Measurements from ENCODE around the gene AUH. TPM values are rescaled to one million over a fixed set of nuclear protein-coding genes. Genes with fewer than 3 reads are reported as not detected.

Gene AUH
- total RNA-seq, 4 donors from 2014 or later = 26.0 to 61.0 (median 31.0) TPM

DNA sequence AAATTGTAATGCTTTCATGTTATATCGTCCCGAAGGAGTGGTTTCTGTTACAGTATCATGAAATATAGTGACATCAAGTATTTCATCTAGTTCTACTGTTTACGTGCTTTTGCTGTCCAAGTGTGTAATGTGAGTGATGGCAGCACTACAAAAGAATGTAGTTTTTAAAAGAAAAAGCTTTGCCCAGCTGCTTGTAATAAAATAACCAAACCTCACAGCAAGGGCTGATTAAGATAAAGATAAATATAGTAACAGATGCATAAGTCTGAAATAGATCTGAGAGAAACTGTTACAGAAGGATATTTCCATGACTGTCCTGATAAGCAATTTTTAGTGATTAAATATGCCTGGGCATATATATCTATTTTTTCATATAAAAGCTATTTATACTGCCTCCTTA, 106.4 kb downstream of the AUH start:
- 54% methylated on average over 3 of the region's 3 CpGs for WGBS
- H3K9me3 ChIP-seq = no peaks in the 10 kb centered on the region
- H3K27me3 ChIP-seq = no peaks in the 10 kb centered on the region
- no peak overlapping the region for H3K4me3 ChIP-seq
- TF ChIP-seq POLR2A (IDR thresholded peaks at IDR 0.05) (no peak), EP300 (IDR thresholded peaks at IDR 0.05) (no peak), POLR2AphosphoS5 (IDR thresholded peaks at IDR 0.05) (no peak)
- TF ChIP-seq, protein P1, sequence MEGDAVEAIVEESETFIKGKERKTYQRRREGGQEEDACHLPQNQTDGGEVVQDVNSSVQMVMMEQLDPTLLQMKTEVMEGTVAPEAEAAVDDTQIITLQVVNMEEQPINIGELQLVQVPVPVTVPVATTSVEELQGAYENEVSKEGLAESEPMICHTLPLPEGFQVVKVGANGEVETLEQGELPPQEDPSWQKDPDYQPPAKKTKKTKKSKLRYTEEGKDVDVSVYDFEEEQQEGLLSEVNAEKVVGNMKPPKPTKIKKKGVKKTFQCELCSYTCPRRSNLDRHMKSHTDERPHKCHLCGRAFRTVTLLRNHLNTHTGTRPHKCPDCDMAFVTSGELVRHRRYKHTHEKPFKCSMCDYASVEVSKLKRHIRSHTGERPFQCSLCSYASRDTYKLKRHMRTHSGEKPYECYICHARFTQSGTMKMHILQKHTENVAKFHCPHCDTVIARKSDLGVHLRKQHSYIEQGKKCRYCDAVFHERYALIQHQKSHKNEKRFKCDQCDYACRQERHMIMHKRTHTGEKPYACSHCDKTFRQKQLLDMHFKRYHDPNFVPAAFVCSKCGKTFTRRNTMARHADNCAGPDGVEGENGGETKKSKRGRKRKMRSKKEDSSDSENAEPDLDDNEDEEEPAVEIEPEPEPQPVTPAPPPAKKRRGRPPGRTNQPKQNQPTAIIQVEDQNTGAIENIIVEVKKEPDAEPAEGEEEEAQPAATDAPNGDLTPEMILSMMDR (IDR thresholded peaks at IDR 0.05) = no peak
- no peak for DNase-seq (ENCODE audit: low spot score in 2 of 2)
- no peaks in the 10 kb centered on the region for H3K4me1 ChIP-seq
- no peak overlapping the region for H3K27ac ChIP-seq
- no peaks in the 10 kb centered on the region for H3K36me3 ChIP-seq

DNA sequence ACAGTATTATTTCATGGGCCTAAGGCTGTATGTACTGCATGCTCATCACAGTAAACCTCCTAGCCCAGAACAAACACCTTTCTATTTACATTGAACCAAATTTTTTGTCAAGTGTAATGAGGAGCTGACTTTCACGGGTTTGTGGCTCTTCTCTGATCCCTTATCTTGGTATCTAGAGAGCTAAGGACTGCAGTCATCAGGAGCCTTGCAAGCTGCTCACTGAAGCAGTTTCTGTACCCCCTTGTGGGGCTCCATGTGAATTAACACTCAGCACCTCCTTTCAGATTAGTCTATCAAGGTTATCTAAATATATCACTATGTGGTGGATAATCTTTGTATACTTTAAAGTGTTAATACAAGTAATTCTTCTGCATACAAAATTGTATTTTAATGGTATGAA, 108.2 kb downstream of the AUH start:
- TF ChIP-seq POLR2A (IDR thresholded peaks at IDR 0.05) = no peak
- no peak for TF ChIP-seq EP300 (IDR thresholded peaks at IDR 0.05)
- WGBS = 62% methylated on average over 1 of the region's 1 CpG
- H3K4me3 ChIP-seq = no peak overlapping the region
- DNase-seq (ENCODE audit: low spot score in 2 of 2) = no peak
- H3K27ac ChIP-seq = no peak overlapping the region
- H3K36me3 ChIP-seq = no peaks in the 10 kb centered on the region
- no peaks in the 10 kb centered on the region for H3K27me3 ChIP-seq
- no peaks in the 10 kb centered on the region for H3K4me1 ChIP-seq
- H3K9me3 ChIP-seq = no peaks in the 10 kb centered on the region

DNA sequence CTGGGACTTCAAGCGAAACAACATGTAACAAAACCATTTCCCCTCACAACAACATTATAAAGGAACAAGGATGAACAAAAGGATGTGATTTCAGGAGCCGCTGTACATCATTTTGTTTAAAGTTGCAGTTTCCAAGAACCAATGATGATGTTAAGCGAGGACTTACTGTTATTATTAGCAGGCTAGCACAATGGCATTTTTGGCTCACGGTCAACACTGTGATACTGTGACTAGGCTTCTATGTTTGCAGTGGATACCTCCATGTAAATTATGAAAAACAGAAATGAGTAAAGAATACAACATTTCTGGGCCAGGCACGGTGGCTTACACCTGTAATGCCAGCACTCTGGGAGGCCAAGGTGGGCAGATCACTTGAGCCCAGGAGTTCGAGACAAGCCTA, 113.0 kb downstream of the AUH start:
- Histone ChIP-seq H3K36me3 (no peaks in the 10 kb centered on the region), H3K4me3 (no peak overlapping the region), H3K27me3 (no peaks in the 10 kb centered on the region), H3K27ac (no peak overlapping the region), H3K4me1 (no peaks in the 10 kb centered on the region), H3K9me3 (no peaks in the 10 kb centered on the region)
- TF ChIP-seq POLR2AphosphoS5 (IDR thresholded peaks at IDR 0.05) = no peak
- no peak for TF ChIP-seq EP300 (IDR thresholded peaks at IDR 0.05)
- TF ChIP-seq POLR2A (IDR thresholded peaks at IDR 0.05) = no peak
- TF ChIP-seq, protein P1 (IDR thresholded peaks at IDR 0.05) = no peak
- WGBS = 91% methylated on average over 6 of the region's 6 CpGs
- no peak for DNase-seq (ENCODE audit: low spot score in 2 of 2)

DNA sequence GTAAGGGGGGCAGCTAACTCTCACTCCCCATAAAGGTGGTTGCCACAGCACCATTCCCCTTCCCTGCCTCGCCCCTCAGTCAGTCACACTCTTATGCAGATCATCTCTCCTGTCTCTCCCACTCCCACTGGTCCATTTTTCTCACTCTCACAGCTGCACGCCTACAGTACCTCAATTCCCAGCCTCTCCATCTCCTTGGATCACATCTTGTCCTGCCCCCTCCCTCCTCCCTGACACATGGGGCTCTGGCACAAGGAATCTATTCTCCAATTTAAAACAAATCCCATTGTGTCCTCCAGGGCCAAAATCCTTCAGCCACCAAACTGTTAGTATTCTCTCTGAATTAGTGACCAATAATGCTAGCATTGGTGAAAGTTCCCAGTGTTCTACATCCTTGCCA, 114.4 kb downstream of the AUH start:
- no peak for TF ChIP-seq EP300 (IDR thresholded peaks at IDR 0.05)
- no peak for TF ChIP-seq POLR2AphosphoS5 (IDR thresholded peaks at IDR 0.05)
- TF ChIP-seq, protein P1 (IDR thresholded peaks at IDR 0.05) = no peak
- TF ChIP-seq POLR2A (IDR thresholded peaks at IDR 0.05) = no peak
- WGBS = 98% methylated on average over 2 of the region's 2 CpGs
- DNase-seq (ENCODE audit: low spot score in 2 of 2) = no peak
- Histone ChIP-seq H3K4me3 (no peak overlapping the region), H3K9me3 (no peaks in the 10 kb centered on the region), H3K4me1 (no peaks in the 10 kb centered on the region), H3K36me3 (no peaks in the 10 kb centered on the region), H3K27ac (no peak overlapping the region), H3K27me3 (no peaks in the 10 kb centered on the region)

- Histone ChIP-seq H3K4me3 (no peak overlapping the region), H3K27me3 (no peaks in the 10 kb centered on the region), H3K36me3 (no peaks in the 10 kb centered on the region), H3K27ac (no peak overlapping the region), H3K9me3 (no peaks in the 10 kb centered on the region), H3K4me1 (no peaks in the 10 kb centered on the region)
- TF ChIP-seq POLR2A (IDR thresholded peaks at IDR 0.05) = no peak
- TF ChIP-seq EP300 (IDR thresholded peaks at IDR 0.05) = no peak
- TF ChIP-seq POLR2AphosphoS5 (IDR thresholded peaks at IDR 0.05) = no peak
- TF ChIP-seq, protein P1 (IDR thresholded peaks at IDR 0.05) = no peak
- no peak for DNase-seq (ENCODE audit: low spot score in 2 of 2)
- WGBS = 71% methylated on average over 5 of the region's 5 CpGs
Measured at GRCh38 chr9:91246846-91247245, 114.9 kb downstream of the AUH start.
